GM12878 (cell line): ENCODE results near the gene DLEC1. TPM values are rescaled to one million over a fixed set of nuclear protein-coding genes. Genes with fewer than 3 reads are reported as not detected.

Source experiments
- BHLHE40 ChIP-seq, 2 experiments: fragments of 450-650 bp in 1 of 2; IDR thresholded peaks; 2 replicates each; pipeline ENCODE4 v1.6.1; 2011 to 2017; ENCODE audit warnings: low read depth in 2 of 2, borderline replicate concordance in 1 of 2, improper control_type of control experiment in 1 of 2, low read length in 1 of 2, mild to moderate bottlenecking in 1 of 2
- CBFB ChIP-seq: IDR thresholded peaks from 2 replicates; pipeline ENCODE4 v1.6.1; 2016; ENCODE audit warnings: antibody characterized with exemption, low read depth
- NR2F1 ChIP-seq: fragments of 450-650 bp; conservative IDR thresholded peaks from 2 replicates; pipeline ENCODE4 v1.6.1; 2017; ENCODE audit warnings: mild to moderate bottlenecking
- POLR2A ChIP-seq: IDR thresholded peaks from 2 replicates; pipeline ENCODE4 v1.6.1; 2011; ENCODE audit warnings: low read depth, mild to moderate bottlenecking, low read length
- POU2F2 ChIP-seq: IDR thresholded peaks from 3 replicates; pipeline ENCODE4 v1.6.1; 2011; ENCODE audit warnings: low read depth, mild to moderate bottlenecking, low read length, borderline replicate concordance
- RAD21 ChIP-seq: IDR thresholded peaks from 2 replicates; pipeline ENCODE4 v1.6.1; 2011; ENCODE audit warnings: mild to moderate bottlenecking, low read depth, low read length, moderate library complexity; ENCODE audit not compliant: insufficient read depth
- STAT1 ChIP-seq: fragments of 450-650 bp; conservative IDR thresholded peaks from 2 replicates; pipeline ENCODE4 v1.6.1; 2014; ENCODE audit warnings: antibody characterized with exemption, mild to moderate bottlenecking
- SUZ12 ChIP-seq: fragments of 200-600 bp; sonication (generic); IDR thresholded peaks from one replicate; pipeline ENCODE4 v1.6.1; 2018; ENCODE audit warnings: antibody characterized with exemption, mild to moderate bottlenecking; ENCODE audit not compliant: unreplicated experiment
- ZNF207 ChIP-seq: fragments of 450-650 bp; IDR thresholded peaks from 2 replicates; pipeline ENCODE4 v1.6.1; 2014; ENCODE audit warnings: antibody characterized with exemption, mild to moderate bottlenecking, borderline replicate concordance
- ZNF622 ChIP-seq: fragments of 450-650 bp; IDR thresholded peaks from 2 replicates; pipeline ENCODE4 v1.6.1; 2017; ENCODE audit warnings: mild to moderate bottlenecking, inconsistent platforms
- polyA plus RNA-seq, 11 experiments: library from polyadenylated mRNA; depleted of rRNA in 4 of 11; unstranded in 6 of 11; stranded (reverse) in 5 of 11; fragments of >200 nt; fragmentation: Nextera tagmentation in 4 of 11; fragmentation: Illumina TruSeq in 1 of 11; extraction: Ambion mirVana in 4 of 11; extraction: Trizol in 1 of 11; gene quantifications; 1 replicate in 1 of 11; 2 replicates in 10 of 11; pipeline versions ENCODE4 v1.2.1 to v1.2.3, GENCODE V29; 2011 to 2016; ENCODE audit warnings: inconsistent platforms in 2 of 11, missing spikeins in 2 of 11, low read depth in 1 of 11
- total RNA-seq, 4 experiments: library from RNA; depleted of rRNA in 3 of 4; stranded (reverse); fragments of >200 nt in 3 of 4; fragmentation: Illumina TruSeq in 1 of 4; extraction: Trizol in 1 of 4; gene quantifications; 2 replicates each; pipeline versions ENCODE4 v1.2.1 to v1.2.3, GENCODE V29; 2013 to 2021
- TF ChIP-seq, protein P1 (sequence below): IDR thresholded peaks from 2 replicates; pipeline ENCODE4 v1.6.1; 2012; ENCODE audit warnings: low read length, inconsistent platforms

DLEC1 gene
- total and polyA plus RNA-seq, 10 of the 15 experiments (the other 5 are each of a cell fraction or from before 2014, with no cell fraction given) = 0.03 to 0.29 (median 0.07) TPM; not detected in 3

DNA sequence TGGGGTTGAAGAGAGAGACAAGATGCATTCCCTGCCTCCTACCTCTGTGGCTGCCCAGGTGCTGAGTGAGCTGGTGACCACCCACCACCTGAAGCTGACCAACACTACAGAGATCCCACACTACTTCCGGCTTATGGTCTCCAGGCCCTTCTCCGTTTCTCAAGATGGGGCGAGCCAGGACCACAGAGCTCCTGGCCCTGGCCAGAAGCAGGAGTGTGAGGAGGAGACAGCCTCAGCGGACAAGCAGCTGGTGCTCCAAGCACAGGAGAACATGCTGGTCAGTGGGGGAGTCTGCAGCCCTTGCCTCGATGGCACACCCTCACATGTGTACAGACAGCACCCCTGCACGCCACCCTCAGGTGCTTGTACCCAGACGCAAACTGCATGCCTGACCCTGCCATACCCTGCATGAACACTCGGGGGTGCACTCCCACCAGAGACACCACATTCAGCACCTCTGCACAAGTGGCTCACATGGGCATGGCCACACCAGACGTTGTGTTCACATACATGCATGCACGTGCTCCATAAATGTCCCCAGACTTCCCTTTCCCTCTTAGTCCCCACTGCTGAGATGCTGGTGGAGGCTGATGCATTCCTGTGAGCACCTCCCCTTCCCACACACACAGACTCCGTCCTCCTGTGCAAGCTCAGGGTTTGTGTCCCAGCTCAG lies 78.9 kb downstream of the DLEC1 start (continued):
- TF ChIP-seq CBFB (no peak), POLR2A (peak; percentile 39; the same call in 1 of the 2 replicates), STAT1 (no peak), ZNF207 (no peak), NR2F1 (0 out of 2 replicates have a peak, but pooled peaks have one; percentile 20), SUZ12 (no peak), BHLHE40 (IDR thresholded peaks at IDR 0.05; ENCODE audit: borderline replicate concordance in 1 of 2, low read depth in 2 of 2, low read length in 1 of 2) (peak; percentile 80 to 90; a peak in 3 of 4 replicates), RAD21 (peak; percentile 89), ZNF622 (no peak), POU2F2 (peak; percentile 61; the same call in 1 of the 3 replicates)
- TF ChIP-seq, protein P1, sequence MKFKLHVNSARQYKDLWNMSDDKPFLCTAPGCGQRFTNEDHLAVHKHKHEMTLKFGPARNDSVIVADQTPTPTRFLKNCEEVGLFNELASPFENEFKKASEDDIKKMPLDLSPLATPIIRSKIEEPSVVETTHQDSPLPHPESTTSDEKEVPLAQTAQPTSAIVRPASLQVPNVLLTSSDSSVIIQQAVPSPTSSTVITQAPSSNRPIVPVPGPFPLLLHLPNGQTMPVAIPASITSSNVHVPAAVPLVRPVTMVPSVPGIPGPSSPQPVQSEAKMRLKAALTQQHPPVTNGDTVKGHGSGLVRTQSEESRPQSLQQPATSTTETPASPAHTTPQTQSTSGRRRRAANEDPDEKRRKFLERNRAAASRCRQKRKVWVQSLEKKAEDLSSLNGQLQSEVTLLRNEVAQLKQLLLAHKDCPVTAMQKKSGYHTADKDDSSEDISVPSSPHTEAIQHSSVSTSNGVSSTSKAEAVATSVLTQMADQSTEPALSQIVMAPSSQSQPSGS = no peak
